GM12878 (cell line): ENCODE results near the gene NFATC2. TPM values are rescaled to one million over a fixed set of nuclear protein-coding genes. Genes with fewer than 3 reads are reported as not detected.

Experiments used
- ATAC-seq: fragments of 200-7000 bp; cut with Tn5 transposase; 3 replicates; pipeline ENCODE4 v1.9.1; 2020; ENCODE audit warnings: mild to moderate bottlenecking, moderate library complexity
- BruUV-seq: library from RNA; stranded (reverse); fragments of 400-500 nt; replicated peaks from 2 replicates; lab custom pipeline; 2021; lab: Mats Ljungman, UMichigan
- CTCF ChIA-PET: fragments of 300-600 bp; sonication (Branson Sonifier 250); formaldehyde crosslinking; extraction: SDS; loops from one replicate; lab custom pipeline; 2021; ENCODE audit warnings: inconsistent platforms; lab: Yijun Ruan, JAX
- POLR2A ChIA-PET: fragments of 350-600 bp; formaldehyde crosslinking; extraction: SDS; loops from one replicate; lab custom pipeline; 2021; ENCODE audit warnings: inconsistent platforms; lab: Charles Lee
- RAD21 ChIA-PET: fragments of 300-600 bp; sonication (Branson Sonifier 250); formaldehyde crosslinking; loops from one replicate; lab custom pipeline; 2023; ENCODE audit warnings: antibody characterized with exemption; ENCODE audit not compliant: unreplicated experiment; lab: Charles Lee
- SMC1A ChIA-PET: fragments of 300-600 bp; sonication (Branson Sonifier 250); formaldehyde crosslinking; loops from one replicate; lab custom pipeline; 2023; ENCODE audit not compliant: unreplicated experiment, uncharacterized antibody; lab: Charles Lee
- DNase-seq: peaks from one replicate; pipeline ENCODE4 v3.0.0-alpha.2; 2011; ENCODE audit warnings: low read depth, low spot score
- FAIRE-seq: peaks from 3 replicates; lab custom pipeline; 2011; peaks lifted over from hg19 to GRCh38; lab: Jason Lieb, UNC
- H2AFZ ChIP-seq: 2 replicates; pipeline ENCODE4 v1.6.0; 2011; ENCODE audit warnings: low read depth, low read length, control low read depth; ENCODE audit not compliant: control insufficient read depth
- H3K27ac ChIP-seq: 2 replicates; pipeline ENCODE4 v1.5.1; 2011; ENCODE audit warnings: control low read depth; ENCODE audit not compliant: control insufficient read depth, insufficient read depth
- H3K27me3 ChIP-seq, 2 experiments: replicated peaks in 1 of 2; 2 replicates each; pipeline versions ENCODE4 v1.6.0 to v1.6.1; 2011; ENCODE audit warnings: low read length in 1 of 2; ENCODE audit not compliant: control insufficient read depth in 2 of 2, insufficient read depth in 2 of 2
- H3K36me3 ChIP-seq, 2 experiments: 2 replicates each; pipeline ENCODE4 v1.5.1; 2011; ENCODE audit warnings: low read length in 1 of 2; ENCODE audit not compliant: control insufficient read depth in 2 of 2, insufficient read depth in 2 of 2
- H3K4me1 ChIP-seq: 2 replicates; pipeline ENCODE4 v1.6.1; 2011; ENCODE audit warnings: mild to moderate bottlenecking, low read length, moderate library complexity, mixed read lengths; ENCODE audit not compliant: control insufficient read depth, insufficient read depth
- H3K4me2 ChIP-seq: 2 replicates; pipeline ENCODE4 v1.6.0; 2011; ENCODE audit warnings: control low read depth; ENCODE audit not compliant: control insufficient read depth, insufficient read depth
- H3K4me3 ChIP-seq: fragments of 200-600 bp; sonication (generic); 2 replicates; pipeline ENCODE4 v1.5.1; 2016
- H3K79me2 ChIP-seq: 2 replicates; pipeline ENCODE4 v1.6.0; 2011; ENCODE audit warnings: low read length; ENCODE audit not compliant: control insufficient read depth, insufficient read depth
- H3K9ac ChIP-seq: 2 replicates; pipeline ENCODE4 v1.8.0; 2011; ENCODE audit warnings: low read length, control low read depth, mixed read lengths; ENCODE audit not compliant: control insufficient read depth, insufficient read depth
- H3K9me3 ChIP-seq: replicated peaks from 3 replicates; pipeline ENCODE4 v1.5.1; 2011; ENCODE audit warnings: mild to moderate bottlenecking, low read length; ENCODE audit not compliant: control insufficient read depth, insufficient read depth
- H4K20me1 ChIP-seq: 2 replicates; pipeline ENCODE4 v1.6.0; 2011; ENCODE audit not compliant: control insufficient read depth, insufficient read depth
- CBFB ChIP-seq: IDR thresholded peaks from 2 replicates; pipeline ENCODE4 v1.6.1; 2016; ENCODE audit warnings: antibody characterized with exemption, low read depth
- CEBPB ChIP-seq, 2 experiments: fragments of 150-350 bp in 1 of 2; IDR thresholded peaks; 2 replicates each; pipeline ENCODE4 v1.6.1; 2012 to 2014; ENCODE audit warnings: low read depth in 2 of 2, low read length in 2 of 2, borderline replicate concordance in 1 of 2, inconsistent platforms in 1 of 2
- IRF5 ChIP-seq: fragments of 450-650 bp; IDR thresholded peaks from 2 replicates; pipeline ENCODE4 v1.6.1; 2017; ENCODE audit warnings: borderline replicate concordance
- MEF2B ChIP-seq: fragments of 450-650 bp; IDR thresholded peaks from 2 replicates; pipeline ENCODE4 v1.6.1; 2018; ENCODE audit warnings: mild to moderate bottlenecking, moderate library complexity; ENCODE audit not compliant: partially characterized antibody, poor library complexity, severe bottlenecking
- PBX3 ChIP-seq: IDR thresholded peaks from 2 replicates; pipeline ENCODE4 v1.6.1; 2011; ENCODE audit warnings: mild to moderate bottlenecking, low read depth, low read length, moderate library complexity; ENCODE audit not compliant: insufficient replicate concordance
- SREBF1 ChIP-seq: IDR thresholded peaks from 2 replicates; pipeline ENCODE4 v1.6.1; 2012; ENCODE audit warnings: mild to moderate bottlenecking, low read length
- TARDBP ChIP-seq: IDR thresholded peaks from 2 replicates; pipeline ENCODE4 v1.6.1; 2016; ENCODE audit warnings: borderline replicate concordance
- WGBS: methylation state at CpG from one replicate; pipeline ENCODE4 v1.1.6; 2016; ENCODE audit warnings: low lambda C conversion rate; ENCODE audit not compliant: insufficient replicate concordance, insufficient coverage; ENCODE audit errors: missing lambda C conversion rate; 5-methylcytosine and 5-hydroxymethylcytosine counted together
- in situ Hi-C: fragments of 300-500 bp; cut with MboI; formaldehyde crosslinking; loops from 9 replicates; pipeline ENCODE4 v1.14.3; 2018; ENCODE audit warnings: mixed read lengths
- intact Hi-C: fragments of 100-400 bp; cut with micrococcal nuclease; formaldehyde crosslinking; loops from one replicate; pipeline ENCODE4 v1.14.2; 2022; ENCODE audit not compliant: unreplicated experiment
- polyA plus RNA-seq, 11 experiments: library from polyadenylated mRNA; depleted of rRNA in 4 of 11; unstranded in 6 of 11; stranded (reverse) in 5 of 11; fragments of >200 nt; fragmentation: Nextera tagmentation in 4 of 11; fragmentation: Illumina TruSeq in 1 of 11; extraction: Ambion mirVana in 4 of 11; extraction: Trizol in 1 of 11; gene quantifications; 1 replicate in 1 of 11; 2 replicates in 10 of 11; pipeline versions ENCODE4 v1.2.1 to v1.2.3, GENCODE V29; 2011 to 2016; ENCODE audit warnings: inconsistent platforms in 2 of 11, missing spikeins in 2 of 11, low read depth in 1 of 11
- total RNA-seq, 4 experiments: library from RNA; depleted of rRNA in 3 of 4; stranded (reverse); fragments of >200 nt in 3 of 4; fragmentation: Illumina TruSeq in 1 of 4; extraction: Trizol in 1 of 4; gene quantifications; 2 replicates each; pipeline versions ENCODE4 v1.2.1 to v1.2.3, GENCODE V29; 2013 to 2021

NFATC2 gene
- total and polyA plus RNA-seq, 10 of the 15 experiments (the other 5 are each of a cell fraction or from before 2014, with no cell fraction given) = 3.3 to 20.0 (median 7.3) TPM

GRCh38 chr20:51545515-51545914 lies 3.0 kb upstream of the NFATC2 start:
- no peaks in the 10 kb centered on the region; the same call in 2 of the 3 replicates for H3K9me3 ChIP-seq
- ChIA-PET RAD21 (no interaction called here), SMC1A (no interaction called here), POLR2A (no interaction called here), CTCF (interaction anchor here (6.9 kb wide), 1 partner anchor 159 kb away, joined by 28 read pairs; no protein-coding TSS in a partner anchor)
- H3K79me2 ChIP-seq = peaks cover 15% of the 10 kb centered on the region
- no peaks in the 10 kb centered on the region for H3K36me3 ChIP-seq
- H3K27me3 ChIP-seq = no peaks in the 10 kb centered on the region; a peak in 2 of 4 replicates
- H3K4me3 ChIP-seq = no peak overlapping the region
- TF ChIP-seq MEF2B (no peak), IRF5 (peak; percentile 17; the same call in 1 of the 2 replicates)
- H4K20me1 ChIP-seq = no peaks in the 10 kb centered on the region
- intact Hi-C loops (no loop called here), in situ Hi-C loops (no loop called here)
- no peak overlapping the region for H3K9ac ChIP-seq
- H3K4me1 ChIP-seq = peaks cover 9% of the 10 kb centered on the region
- no peak overlapping the region for H3K4me2 ChIP-seq
- BruUV-seq = no TSS peak
- no peak for FAIRE-seq
- no peak overlapping the region for H3K27ac ChIP-seq
- no peak for ATAC-seq
- no peak overlapping the region for H2AFZ ChIP-seq
- no peak for DNase-seq
- WGBS = 26% methylated on average over 2 of the region's 2 CpGs

GRCh38 chr20:51543422-51543788 lies 886 bp upstream of the NFATC2 start:
- no peak overlapping the region for H2AFZ ChIP-seq
- H3K9ac ChIP-seq = no peak overlapping the region
- no peaks in the 10 kb centered on the region; the same call in 2 of the 3 replicates for H3K9me3 ChIP-seq
- CTCF ChIA-PET = interaction anchor here (0.7 to 6.9 kb wide), 5 partner anchors 29 to 157 kb away, joined by 3 to 28 read pairs (median 3); no protein-coding TSS in a partner anchor
- peaks cover 14% of the 10 kb centered on the region for H3K4me1 ChIP-seq
- no peak overlapping the region for H3K4me3 ChIP-seq
- no peaks in the 10 kb centered on the region; a peak in 2 of 4 replicates for H3K27me3 ChIP-seq
- BruUV-seq = no TSS peak
- no peak for FAIRE-seq
- DNase-seq = no peak
- H3K27ac ChIP-seq = no peak overlapping the region
- TF ChIP-seq CBFB (no peak), SREBF1 (no peak), PBX3 (no peak), TARDBP (no peak), CEBPB (IDR thresholded peaks at IDR 0.05; ENCODE audit: borderline replicate concordance in 1 of 2, low read depth in 2 of 2, low read length in 2 of 2) (no peak)
- 54% methylated on average over 7 of the region's 7 CpGs for WGBS
- SMC1A ChIA-PET = interaction anchor here (0.9 to 1.9 kb wide), 2 partner anchors 52 to 157 kb away, joined by 3 to 5 read pairs; no protein-coding TSS in a partner anchor
- H3K4me2 ChIP-seq = peak overlapping the region; percentile 61; the same call in 1 of the 2 replicates
- peaks cover 27% of the 10 kb centered on the region for H3K79me2 ChIP-seq
- intact Hi-C loops = loop anchor here (2.0 to 5.0 kb wide), 4 partner anchors 63 to 161 kb away; no protein-coding TSS in a partner anchor
- H3K36me3 ChIP-seq = no peaks in the 10 kb centered on the region
- POLR2A ChIA-PET = no interaction called here
- ATAC-seq = no peak
- in situ Hi-C loops = no loop called here
- H4K20me1 ChIP-seq = no peaks in the 10 kb centered on the region
- RAD21 ChIA-PET = interaction anchor here (4.7 kb wide), 1 partner anchor 143 kb away, joined by 22 read pairs; no protein-coding TSS in a partner anchor
